OCI-LY3 (cell line): ENCODE data around the gene MUC20.
"Not testable (repeated sequence)": the region's sequence is repeated elsewhere in the genome, so short reads cannot be mapped to it uniquely, and the experiment has no call there.

ENCODE experiments used
- CTCF ChIP-seq: fragments of 200-600, 300-600 bp; sonication (generic); IDR thresholded peaks from 2 replicates; pipeline ENCODE4 v1.5.1; 2014; ENCODE audit warnings: antibody characterized with exemption, low read length, low read depth
- EZH2phosphoT487 ChIP-seq: fragments of 200-600 bp; shearing (Covaris generic); IDR thresholded peaks from 2 replicates; pipeline ENCODE4 v1.6.1; 2018; ENCODE audit warnings: antibody characterized with exemption, mixed run types, low read depth

- not testable (repeated sequence) for TF ChIP-seq CTCF, EZH2phosphoT487
Observed at GRCh38 chr3:195728789-195729188, 8.0 kb downstream of the MUC20 start.
